Right atrium auricular region (tissue), 2 donors: ENCODE results near the gene ANKHD1. TPM values are rescaled to one million over a fixed set of nuclear protein-coding genes. Genes with fewer than 3 reads are reported as not detected.
"Not testable (repeated sequence)": the region's sequence is repeated elsewhere in the genome, so short reads cannot be mapped to it uniquely, and the experiment has no call there.

Source experiments
- DNase-seq: peaks from one replicate; pipeline ENCODE4 v3.0.0-alpha.2; 2019; ENCODE audit warnings: low spot score
- H3K27ac ChIP-seq, 2 donors: fragments of 200-600 bp; sonication (generic); 1 replicate in 1 of 2; 2 replicates in 1 of 2; pipeline ENCODE4 v1.5.1; 2016 to 2019
- H3K27me3 ChIP-seq, 2 donors: fragments of 200-600 bp; sonication (generic); one replicate each; pipeline versions ENCODE4 v1.5.1 to v1.6.0; 2017 to 2019
- H3K36me3 ChIP-seq: fragments of 200-600 bp; sonication (generic); one replicate; pipeline ENCODE4 v1.5.1; 2016
- H3K4me1 ChIP-seq, 2 donors: fragments of 200-600 bp; sonication (generic); one replicate each; pipeline versions ENCODE4 v1.5.1 to v1.6.0; 2017 to 2019
- H3K4me3 ChIP-seq, 2 donors: fragments of 200-600 bp; sonication (generic); 1 replicate in 1 of 2; 2 replicates in 1 of 2; pipeline ENCODE4 v1.5.1; 2017 to 2019; ENCODE audit warnings: mild to moderate bottlenecking in 1 of 2, moderate library complexity in 1 of 2
- H3K9me3 ChIP-seq, 2 donors: fragments of 200-600 bp; sonication (generic); one replicate each; pipeline ENCODE4 v1.5.1; 2019
- total RNA-seq, 2 donors: library from RNA; depleted of rRNA; stranded (reverse); fragments of >200 nt; gene quantifications; one replicate each; pipeline ENCODE4 v1.1.0, GENCODE V29; 2016
- TF ChIP-seq, protein P1 (sequence below), 2 donors: fragments of 200-600 bp; sonication (generic); IDR thresholded peaks; one replicate each; pipeline ENCODE4 v1.5.1; 2019; ENCODE audit warnings: antibody characterized with exemption in 2 of 2

Gene ANKHD1
- total RNA-seq, 2 donors from 2014 or later = 50.4 to 58.6 TPM

DNA sequence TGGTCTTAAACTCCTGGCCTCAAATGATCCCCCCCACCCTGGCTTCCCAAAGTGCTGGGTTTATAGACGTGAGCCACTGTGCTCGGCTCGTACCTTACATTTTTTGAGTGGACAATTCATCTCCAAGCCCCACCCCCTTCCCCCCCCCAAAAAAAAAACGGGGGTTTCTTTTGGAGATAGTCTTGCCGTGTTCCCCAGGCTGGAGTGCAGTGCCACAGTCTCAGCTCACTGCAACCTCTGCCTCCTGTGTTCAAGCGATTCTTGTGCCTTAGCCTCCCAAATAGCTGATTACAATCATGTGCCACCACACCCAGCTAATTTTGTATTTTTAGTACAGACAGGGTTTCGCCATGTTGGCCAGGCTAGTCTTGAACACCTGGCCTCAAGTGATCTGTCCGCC lies 31.3 kb downstream of the ANKHD1 start:
- Histone ChIP-seq H3K4me1 (no peaks in the 10 kb centered on the region), H3K27me3 (no peaks in the 10 kb centered on the region), H3K36me3 (peaks cover 15% of the 10 kb centered on the region), H3K9me3 (no peaks in the 10 kb centered on the region), H3K27ac (no peak overlapping the region), H3K4me3 (no peak overlapping the region)
- DNase-seq = no peak
- TF ChIP-seq, protein P1, sequence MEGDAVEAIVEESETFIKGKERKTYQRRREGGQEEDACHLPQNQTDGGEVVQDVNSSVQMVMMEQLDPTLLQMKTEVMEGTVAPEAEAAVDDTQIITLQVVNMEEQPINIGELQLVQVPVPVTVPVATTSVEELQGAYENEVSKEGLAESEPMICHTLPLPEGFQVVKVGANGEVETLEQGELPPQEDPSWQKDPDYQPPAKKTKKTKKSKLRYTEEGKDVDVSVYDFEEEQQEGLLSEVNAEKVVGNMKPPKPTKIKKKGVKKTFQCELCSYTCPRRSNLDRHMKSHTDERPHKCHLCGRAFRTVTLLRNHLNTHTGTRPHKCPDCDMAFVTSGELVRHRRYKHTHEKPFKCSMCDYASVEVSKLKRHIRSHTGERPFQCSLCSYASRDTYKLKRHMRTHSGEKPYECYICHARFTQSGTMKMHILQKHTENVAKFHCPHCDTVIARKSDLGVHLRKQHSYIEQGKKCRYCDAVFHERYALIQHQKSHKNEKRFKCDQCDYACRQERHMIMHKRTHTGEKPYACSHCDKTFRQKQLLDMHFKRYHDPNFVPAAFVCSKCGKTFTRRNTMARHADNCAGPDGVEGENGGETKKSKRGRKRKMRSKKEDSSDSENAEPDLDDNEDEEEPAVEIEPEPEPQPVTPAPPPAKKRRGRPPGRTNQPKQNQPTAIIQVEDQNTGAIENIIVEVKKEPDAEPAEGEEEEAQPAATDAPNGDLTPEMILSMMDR (IDR thresholded peaks at IDR 0.05) = no peak

- not testable (repeated sequence) for DNase-seq, H3K4me3 ChIP-seq
Measured at GRCh38 chr5:140457368-140457767, 55.7 kb downstream of the ANKHD1 start.

GRCh38 chr5:140466981-140467742 lies 65.5 kb downstream of the ANKHD1 start:
- Histone ChIP-seq H3K27ac (no peak overlapping the region), H3K9me3 (no peaks in the 10 kb centered on the region), H3K4me3 (no peak overlapping the region), H3K36me3 (peaks cover 9% of the 10 kb centered on the region), H3K4me1 (peaks cover 0 to 6% of the 10 kb centered on the region in 2 donors), H3K27me3 (no peaks in the 10 kb centered on the region)
- DNase-seq = no peak
- TF ChIP-seq, protein P1 (IDR thresholded peaks at IDR 0.05) = no peak

More at GRCh38 chr5:140457368-140457767, 55.7 kb downstream of the ANKHD1 start:
- H3K9me3 ChIP-seq, H3K4me1 ChIP-seq, H3K27ac ChIP-seq, H3K27me3 ChIP-seq: not testable (repeated sequence)
- peaks cover 19% of the 10 kb centered on the region for H3K36me3 ChIP-seq

- peaks cover 14% of the 10 kb centered on the region for H3K36me3 ChIP-seq
Measured at GRCh38 chr5:140468188-140468587, 66.6 kb downstream of the ANKHD1 start.

GRCh38 chr5:140469259-140469658 lies 67.6 kb downstream of the ANKHD1 start:
- H3K36me3 ChIP-seq = peaks cover 18% of the 10 kb centered on the region
- no peak overlapping the region for H3K27ac ChIP-seq
- TF ChIP-seq, protein P1 (IDR thresholded peaks at IDR 0.05) = no peak
- peaks cover 0 to 6% of the 10 kb centered on the region in 2 donors for H3K4me1 ChIP-seq
- H3K4me3 ChIP-seq = no peak overlapping the region
- no peaks in the 10 kb centered on the region for H3K9me3 ChIP-seq
- DNase-seq = no peak
- no peaks in the 10 kb centered on the region for H3K27me3 ChIP-seq

More at GRCh38 chr5:140468188-140468587, 66.6 kb downstream of the ANKHD1 start:
- Histone ChIP-seq H3K9me3 (no peaks in the 10 kb centered on the region), H3K27me3 (no peaks in the 10 kb centered on the region), H3K27ac (no peak overlapping the region), H3K4me3 (no peak overlapping the region), H3K4me1 (peaks cover 0 to 6% of the 10 kb centered on the region in 2 donors)
- DNase-seq = no peak
- TF ChIP-seq, protein P1 (IDR thresholded peaks at IDR 0.05) = no peak

- no peaks in the 10 kb centered on the region for H3K27me3 ChIP-seq
- TF ChIP-seq, protein P1 (IDR thresholded peaks at IDR 0.05) = no peak
- DNase-seq = no peak
- no peak overlapping the region for H3K27ac ChIP-seq
- H3K4me1 ChIP-seq = peaks cover 0 to 10% of the 10 kb centered on the region in 2 donors
- H3K4me3 ChIP-seq = no peak overlapping the region
- H3K36me3 ChIP-seq = peaks cover 26% of the 10 kb centered on the region
- H3K9me3 ChIP-seq = no peaks in the 10 kb centered on the region
Measured at GRCh38 chr5:140480310-140481014, 78.8 kb downstream of the ANKHD1 start.
